Activated CD4-positive, alpha-beta T cell treated with anti-CD3 and anti-CD28 coated beads for 1 hour (primary cell): ENCODE measurements around the gene TBX5.

Experiments used
- DNase-seq: peaks from one replicate; pipeline ENCODE4 v3.0.0-alpha.2; 2020

Gene TBX5

DNA sequence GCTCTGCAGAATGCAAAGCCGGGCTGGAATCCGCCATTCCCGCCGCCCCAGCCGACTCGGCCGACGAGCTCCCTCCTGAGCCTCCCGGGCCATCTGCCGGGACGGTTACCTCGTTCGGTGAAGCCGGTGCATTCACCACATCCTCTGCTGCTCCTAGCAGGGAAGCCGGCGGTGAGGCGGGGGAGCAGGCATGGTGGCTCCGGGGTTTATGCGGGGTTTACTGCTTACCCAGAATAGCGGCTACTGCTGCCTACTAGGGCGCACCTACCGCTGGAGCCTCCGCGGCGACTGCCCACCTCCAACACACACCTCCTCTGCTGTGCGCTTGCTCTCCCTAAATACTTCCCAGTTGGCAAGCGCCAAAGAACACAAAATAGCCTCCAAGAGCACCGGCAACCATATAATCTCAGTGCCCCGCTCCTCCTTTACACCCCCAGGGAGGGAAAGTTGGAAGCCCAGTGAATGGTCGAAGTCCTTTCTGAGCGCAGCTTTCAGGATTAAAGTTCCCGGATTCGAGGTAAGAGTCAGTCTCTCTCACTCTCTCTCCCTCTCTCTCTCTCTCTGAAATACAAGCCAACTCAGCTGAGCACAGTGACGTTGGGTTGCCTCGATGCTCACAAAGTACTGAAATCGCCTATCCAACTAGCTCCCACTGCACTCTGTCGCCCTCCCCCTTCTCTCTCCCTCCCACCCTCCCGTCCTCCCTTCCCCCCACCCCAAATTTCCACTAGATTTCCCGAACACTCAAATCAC, at the start of gene TBX5:
Gene TBX5, minus strand, starts transcription at position 626 of the 753 bp plus-strand sequence. CDS start 2,246 bp downstream, outside the sequence.
- DNase-seq, result no peak

DNA sequence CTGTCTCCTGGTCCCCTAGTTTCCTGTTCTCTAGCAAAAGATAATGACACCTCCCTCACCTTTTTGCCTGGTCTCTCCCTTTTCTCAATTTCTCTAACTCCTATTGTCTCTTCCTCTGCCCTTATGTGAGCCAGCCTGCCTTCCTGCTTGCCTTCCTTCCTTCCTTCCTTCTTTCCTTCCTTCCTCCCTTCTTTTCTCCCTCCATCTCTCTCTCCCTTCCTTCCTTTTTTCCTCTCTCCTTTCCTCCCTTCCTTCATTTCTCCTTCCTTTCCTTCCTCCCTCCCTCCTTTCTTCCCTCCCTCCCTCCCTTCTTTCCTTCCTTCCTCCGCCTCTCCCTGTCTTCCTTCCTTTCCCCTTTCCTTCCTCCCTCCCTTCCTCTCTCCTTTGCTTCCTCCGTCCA, 45.7 kb upstream of the TBX5 start:
- DNase-seq, result no peak

DNA sequence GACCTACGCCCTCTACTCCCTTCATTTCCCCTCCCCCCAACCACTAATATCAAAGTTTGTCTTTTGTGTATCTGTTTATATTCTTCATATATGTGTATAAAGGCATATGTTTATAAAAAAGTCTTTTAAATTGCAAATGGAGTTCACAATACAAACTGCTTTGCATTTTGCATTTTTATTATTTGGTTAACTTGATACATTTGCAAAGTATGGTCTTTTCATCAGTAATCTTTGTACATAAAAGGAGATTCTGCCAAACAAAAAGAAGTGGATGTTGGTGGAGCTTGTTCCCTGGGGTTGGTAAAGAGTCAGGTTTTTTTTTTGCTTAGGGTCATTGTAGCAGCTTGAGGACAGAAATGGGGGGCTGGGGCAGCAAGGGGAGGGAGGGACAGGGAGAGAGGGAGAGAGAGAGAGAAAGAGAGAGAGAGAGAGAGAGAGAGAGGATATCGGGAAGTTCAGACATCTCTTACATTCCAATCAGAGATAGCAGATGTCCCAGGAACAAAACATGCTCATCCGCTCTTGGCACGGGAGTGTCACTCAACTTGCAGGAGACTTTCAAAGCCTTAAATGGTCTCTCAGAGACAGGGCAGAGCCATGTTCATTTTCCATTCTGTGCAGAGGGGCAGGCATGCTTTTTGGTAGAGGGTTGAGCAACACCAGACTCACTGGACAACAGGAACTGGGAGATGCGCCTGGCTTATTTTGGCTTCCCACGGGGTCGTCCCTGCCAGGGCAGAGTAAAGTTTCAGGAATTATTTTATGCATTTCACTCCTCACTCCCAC, 44.8 kb upstream of the TBX5 start:
- DNase-seq, result no peak

DNA sequence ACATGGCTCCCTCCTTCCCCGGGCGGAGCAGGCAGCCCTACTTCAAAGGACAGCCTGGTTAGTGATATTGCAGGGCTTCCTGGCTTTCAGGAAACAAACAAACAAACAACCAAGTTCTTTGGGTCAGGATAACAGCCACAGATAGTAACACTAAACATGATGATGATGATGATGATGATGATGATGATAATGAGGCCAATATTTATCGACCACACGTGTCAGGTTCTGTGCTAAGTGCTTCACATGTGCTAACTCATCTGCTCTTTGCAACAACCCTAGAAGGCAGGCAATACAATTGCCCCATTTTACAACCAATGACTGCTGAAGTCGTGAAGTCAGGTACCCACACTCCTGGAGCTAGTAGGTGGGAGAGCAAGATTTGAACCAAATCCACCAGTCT, 44.1 kb upstream of the TBX5 start:
- DNase-seq, result no peak

DNA sequence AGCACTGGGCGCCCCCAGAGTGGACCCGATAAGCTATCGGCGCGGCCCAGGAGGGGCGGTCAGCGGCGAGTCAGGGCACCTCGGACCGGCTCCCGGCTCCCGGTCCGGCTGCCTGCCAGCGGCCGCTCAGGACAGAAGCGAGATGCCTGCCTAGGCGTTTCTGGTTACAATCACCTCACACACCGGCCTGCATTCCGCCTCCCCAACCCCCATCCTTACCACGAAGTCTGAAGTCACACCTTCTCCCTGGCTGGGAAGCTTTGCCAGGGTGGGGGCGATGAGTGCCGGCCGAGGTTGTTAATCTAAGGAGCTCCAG, 42.6 kb upstream of the TBX5 start:
- DNase-seq, result no peak

DNA sequence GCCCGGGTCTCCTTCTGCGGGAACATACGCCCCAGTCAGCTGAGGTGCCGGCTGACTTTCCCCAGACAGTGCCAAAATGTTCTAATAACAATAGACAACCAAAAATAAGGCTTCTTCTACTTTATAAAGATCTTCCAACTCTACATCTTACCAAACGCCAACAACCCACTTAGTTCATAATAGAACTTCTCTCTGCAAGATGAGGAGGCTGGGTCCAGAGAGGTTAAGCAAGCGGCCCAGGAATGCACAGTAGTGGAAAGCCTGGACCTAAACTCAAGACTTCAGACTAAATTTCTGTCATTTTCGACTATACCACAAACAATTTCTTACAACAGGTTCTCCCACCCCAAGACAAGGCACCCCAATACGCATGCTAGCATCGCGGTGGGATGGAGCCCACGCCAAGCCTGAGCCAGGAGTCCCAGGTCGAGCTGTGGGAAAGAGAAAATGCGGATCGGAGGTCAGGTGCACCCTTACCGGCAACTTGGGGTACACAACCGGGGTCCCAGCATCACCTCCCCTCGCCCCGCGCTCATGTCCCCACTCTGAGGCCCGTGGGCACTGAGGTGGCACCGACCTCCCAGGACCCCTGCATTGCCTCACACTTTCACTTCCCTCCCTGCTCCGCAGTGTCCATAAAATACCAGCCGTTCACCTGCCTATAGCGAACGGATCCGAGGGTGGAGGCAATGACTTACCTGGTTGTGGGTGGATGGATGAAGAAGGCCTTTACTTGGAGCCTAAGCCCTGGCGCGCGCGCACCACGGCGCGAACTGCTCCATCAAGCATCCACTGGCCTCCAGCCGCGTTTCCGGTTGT, 42.1 kb upstream of the TBX5 start:
- no peak for DNase-seq

DNA sequence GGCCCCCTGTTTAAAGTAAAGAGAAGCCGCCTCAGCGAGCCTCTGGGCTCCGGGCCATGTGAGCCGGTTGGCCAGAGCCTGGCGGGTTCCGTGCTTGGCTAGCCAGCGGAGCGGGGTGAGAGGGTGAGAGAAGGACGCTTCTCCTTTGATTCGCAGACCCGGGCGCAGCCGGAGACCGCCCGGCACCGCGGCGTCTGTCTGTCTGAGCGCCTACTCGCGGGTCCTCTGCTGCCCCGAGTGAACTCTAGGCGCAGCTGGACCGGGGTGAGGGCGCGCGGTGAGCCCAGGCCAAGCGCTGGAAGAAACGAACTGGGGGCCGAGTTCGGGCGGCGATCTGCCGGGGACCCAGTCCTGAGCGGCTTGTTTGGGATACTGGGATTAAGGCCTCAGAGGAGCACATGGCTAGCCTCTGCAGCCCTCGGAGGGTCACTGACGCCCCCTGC, 41.4 kb upstream of the TBX5 start:
- DNase-seq, result no peak

DNA sequence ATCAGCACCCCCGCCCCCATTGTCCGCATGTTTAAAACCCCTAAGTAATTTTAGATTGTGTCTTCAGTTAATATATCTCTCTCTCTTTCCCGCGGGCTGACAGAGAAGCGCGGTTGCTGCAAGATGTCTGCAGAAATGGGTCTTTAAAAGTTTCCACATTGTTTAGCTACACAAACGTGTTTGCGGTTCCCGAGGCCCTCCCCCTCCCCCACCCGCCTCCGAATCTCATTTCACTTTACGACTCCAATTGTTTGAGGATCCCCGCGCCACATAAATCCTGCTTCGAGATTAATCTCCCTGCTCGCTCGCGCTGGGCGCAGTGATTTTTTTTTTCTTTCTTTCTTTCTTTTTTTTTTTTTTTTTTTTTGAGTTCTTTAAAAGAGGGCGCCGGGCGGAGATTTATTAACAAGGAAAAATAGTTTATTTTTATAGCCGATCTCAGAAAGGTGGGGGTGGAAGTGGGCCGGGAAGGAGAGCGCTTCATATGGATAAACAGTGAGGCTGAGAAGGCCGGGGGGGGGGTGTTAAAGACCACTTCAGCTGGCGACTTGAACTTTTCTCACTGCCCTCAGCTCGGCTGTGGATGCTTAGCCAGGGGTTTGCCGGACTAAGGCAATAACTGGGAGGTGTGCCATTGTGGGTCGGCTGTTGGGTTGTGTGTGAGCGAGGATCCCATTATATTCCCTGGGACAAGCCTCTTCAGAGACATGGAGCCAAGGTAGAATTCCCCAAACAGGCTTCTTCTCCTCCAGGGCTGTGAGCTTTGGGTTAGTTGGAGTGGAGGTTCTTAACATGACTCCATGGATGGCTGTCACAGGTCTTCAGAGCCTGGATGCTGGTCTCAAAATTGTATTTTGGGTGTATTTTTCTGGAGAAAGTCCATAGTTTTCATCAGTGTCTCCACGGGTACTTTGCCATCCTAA, 39.7 kb upstream of the TBX5 start:
- DNase-seq, result no peak

DNA sequence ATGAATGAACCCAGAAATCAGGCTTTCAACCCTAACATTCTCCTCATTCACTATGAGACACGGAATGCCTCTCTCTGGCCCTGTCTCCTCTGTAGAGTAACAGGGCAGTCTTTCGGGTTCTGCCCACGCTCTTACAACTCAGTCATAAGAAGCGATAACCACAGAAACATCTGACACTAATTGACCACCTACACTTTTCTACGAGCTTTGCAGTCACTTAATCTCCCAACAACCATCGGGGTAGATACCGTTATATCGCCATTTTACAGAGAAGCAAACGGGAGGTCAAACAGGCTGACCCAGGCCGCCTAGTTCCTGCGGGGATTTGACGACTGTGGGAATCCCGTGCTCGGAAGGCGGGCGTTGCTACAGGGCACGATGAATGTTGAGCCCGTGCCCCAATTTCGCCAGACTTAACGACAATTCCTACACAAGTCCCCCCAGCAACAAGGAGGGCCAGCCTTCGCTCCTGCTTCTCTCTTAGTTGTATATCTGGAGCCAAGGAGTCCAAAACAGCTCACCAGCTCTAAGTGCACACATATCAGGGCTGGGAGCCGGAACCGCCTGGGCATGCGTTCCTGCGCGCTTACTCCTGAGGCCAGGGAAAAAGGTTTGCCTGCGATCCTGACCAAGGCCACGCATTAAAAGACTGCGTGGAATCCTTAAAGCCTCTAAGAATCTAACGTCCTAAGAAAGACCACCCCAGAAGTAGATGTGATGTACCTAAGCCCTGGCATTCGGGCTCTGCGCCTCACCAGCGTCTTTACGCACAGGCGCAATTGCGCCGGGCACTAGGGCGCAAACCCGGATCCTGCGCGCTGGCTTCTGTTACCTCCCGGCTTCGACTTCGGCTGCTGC, 38.7 kb upstream of the TBX5 start:
- no peak for DNase-seq

DNA sequence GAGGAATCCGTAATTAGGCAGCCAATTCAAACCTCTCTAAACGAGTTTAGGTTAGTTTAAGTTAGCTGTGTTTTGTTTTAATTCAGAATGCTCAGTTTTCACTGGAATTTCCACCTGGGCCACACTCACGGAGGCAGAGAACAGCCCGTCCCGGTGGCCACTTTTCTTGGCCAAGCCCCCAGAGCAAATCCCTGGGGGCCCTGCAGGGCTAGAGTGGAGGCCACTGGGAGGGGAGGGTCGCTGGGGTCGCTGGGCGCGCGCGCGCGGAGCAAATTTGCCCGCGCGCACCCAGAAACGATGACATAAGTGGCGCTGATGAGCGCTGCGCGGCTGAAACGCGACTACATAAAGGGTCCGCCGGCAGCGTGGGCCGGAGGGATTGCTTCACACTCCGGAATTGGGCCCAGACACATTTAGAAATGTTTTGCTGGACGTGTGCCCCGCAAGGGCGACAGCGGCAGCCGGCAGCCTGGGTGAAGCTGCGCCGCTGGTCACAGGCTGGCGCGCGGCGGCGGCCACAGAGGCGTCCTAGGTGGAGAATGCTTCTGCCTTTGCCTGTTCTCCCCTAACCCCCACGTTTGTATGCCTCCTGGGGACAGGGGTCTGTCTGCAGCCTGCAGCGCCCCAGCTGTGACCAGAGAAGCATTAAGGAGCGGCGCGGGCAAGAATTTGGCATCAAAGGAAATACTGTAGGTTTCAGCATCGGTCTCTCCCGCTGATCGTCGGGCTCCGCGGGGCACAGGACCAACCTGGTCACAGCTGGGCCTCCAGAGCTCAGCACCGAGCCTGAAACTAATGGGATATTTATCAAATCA, 37.9 kb upstream of the TBX5 start:
- no peak for DNase-seq

DNA sequence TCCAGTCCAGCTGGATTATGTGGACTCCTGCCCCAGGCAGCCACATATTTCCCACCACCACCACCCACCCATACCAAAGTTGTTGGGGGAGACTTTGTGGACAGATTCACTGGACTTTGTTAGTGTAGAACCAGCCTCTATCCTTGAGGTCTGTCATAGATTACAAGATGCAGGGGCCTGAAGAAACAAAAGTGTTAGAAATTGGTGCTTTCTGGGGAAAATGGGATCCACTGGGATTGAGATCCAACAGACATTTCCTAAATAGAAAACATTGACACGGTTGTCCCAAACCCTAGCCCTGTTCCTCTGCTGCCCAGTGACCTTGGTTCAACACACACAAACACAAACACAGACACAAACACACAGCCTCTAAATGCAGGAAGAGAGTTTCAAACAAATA, 36.6 kb upstream of the TBX5 start:
- DNase-seq, result no peak

DNA sequence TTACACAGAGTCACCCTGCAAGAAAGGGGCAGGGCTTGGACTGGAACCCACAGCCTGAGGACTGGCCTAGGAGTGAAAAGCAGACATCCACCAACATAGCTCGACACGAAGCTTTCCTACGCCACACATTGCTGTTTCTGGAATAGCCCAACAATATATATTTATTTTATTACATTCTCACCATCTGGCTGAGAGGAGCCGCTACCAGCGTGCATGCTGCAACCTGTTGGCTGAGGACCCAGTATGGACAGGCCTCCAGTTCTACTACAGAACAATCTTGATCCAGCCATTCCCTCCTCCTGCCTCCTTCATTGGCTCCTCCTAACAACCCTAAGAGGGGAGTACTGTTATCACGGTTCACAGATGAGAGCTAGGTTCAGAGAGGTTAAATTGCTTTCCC, 35.6 kb upstream of the TBX5 start:
- no peak for DNase-seq

DNA sequence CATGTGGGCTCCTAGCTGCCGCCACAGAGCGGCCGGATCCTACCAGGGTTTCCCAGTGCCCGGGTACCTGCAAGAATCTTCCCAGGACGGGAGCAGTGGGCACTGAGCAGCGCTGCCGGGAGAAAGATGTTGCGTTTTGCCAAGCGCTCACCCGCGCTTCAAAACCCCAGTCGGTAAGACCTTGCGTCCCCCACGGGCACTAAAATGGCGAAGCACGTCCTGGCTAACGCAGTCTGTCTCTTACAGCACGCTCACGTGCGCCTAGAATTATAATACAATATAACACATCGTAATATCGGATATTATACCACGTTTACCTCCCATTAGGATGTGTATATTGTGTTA, 35.1 kb upstream of the TBX5 start:
- DNase-seq, result no peak

DNA sequence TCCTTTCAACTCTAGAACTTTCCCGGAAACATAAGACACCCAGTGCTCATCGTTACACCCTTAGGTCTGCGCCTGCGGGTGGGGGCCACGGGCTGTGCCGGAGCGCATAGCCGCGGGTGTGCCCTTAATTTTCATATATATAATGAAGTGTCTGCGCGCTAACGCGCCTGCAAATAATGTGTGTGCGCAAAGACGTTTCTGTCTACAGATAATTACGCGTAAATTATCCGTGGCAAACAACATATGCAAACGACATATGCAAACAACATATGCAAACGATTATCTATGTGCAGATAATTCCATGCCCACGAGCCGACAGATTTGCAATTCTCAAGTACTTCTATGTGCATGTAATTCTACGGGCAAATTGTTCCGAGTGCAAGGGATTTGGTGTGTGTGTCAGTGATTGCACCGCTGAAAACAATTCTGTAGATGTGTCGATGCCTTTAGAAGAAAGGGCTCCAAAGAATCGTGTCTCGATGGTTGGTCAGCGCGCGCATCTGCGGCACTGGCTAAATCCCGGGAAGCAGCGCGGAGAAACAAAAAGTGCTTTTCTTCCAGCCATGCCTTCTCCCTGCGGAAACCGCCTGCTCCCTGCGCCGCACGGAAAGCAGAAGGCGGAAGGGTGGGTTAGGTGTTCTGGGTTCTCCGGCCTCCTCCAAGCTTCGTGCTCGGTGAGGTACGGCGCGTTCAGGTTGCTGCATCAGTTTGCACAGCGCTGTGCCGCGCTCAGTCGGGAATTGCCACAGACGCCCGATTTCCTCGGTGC, 34.5 kb upstream of the TBX5 start:
- no peak for DNase-seq

DNA sequence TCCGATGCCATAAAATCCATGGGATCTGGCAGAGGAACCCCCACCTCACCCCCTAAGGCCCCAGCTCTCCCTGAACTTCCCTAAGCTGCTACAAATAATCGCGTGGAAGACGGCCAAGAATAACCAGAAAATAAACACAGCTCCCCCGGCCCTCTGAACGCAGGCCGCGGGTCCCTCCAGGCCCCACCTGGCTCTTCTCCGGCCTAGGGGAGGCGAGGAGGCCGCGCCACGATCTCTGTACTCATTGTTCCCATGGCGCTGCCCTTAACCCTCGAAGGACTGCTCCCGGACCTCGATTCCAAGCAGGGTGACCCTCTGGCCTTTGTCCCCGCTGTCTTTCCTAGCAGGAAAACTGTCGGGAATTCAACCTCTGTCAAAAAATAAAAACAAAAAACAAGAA, 33.9 kb upstream of the TBX5 start:
- no peak for DNase-seq

DNA sequence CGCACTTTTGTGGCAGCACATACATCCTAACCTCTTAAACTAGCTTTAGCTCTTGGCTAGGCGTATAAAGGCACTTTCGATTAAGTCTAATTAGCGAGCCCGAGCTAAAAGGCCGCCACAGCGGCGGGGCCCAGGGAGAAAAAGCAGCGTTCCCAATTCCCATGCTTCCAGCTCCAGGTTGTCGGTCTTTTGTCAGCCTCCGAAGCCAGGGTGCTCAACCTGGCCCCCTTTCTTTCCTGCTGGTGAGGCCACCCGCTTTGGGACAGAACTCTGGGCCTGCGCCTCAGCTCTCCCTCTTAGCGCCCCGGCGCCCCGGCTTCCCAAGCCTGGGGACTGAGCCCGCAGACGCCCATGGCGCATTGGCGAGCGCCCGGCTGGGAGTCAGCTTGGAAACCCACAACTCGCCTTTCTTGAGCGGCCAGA, 33.3 kb upstream of the TBX5 start:
- DNase-seq, result no peak

DNA sequence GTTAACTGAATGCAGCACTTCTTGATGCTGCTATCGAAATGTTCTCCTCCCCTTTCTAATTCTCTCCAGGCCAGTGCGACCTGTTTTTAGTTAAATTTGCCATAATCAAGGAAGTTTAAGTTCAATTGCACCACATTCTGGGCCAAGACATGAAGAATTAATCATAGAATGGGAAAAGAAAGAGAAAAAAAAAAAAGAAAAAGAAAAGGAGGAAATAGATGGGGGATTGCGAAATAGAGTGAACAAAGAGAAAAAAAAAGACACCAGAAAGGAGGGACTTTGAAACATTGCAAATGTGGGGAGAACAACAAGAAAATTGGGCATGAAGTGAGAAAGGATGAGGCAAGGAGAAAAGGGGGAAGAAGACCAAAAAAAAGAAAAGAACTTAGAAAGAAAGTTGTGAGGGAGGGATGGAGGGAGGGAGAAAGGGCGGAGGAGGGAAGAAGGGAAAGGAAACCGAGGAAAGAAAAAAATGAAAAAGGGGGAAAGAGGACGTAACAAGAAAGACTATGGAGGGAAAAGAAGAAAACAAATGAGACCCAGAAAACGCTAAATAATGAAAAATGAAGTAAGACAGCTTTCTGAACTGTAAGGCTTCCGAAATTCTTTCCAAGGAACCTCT, 32.8 kb upstream of the TBX5 start:
- no peak for DNase-seq

DNA sequence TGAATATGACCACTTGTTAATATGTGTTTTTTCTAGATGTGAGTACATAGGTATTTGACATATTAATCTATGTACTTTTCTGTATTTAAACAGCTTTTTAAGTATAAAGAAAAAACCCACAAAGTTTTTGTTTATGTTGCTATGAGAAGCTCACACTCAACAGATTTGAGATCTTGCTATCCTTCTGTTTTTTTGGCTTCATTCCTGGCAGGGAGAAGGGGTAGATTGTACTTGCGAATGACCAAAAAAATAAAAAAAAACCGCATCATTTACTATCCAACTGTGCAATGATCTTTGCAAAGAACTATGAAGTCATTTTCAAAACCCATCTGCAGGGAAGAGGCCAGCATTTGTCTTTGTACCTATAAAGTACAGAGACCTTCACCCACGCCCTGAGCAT, 28.4 kb upstream of the TBX5 start:
- DNase-seq, result no peak

DNA sequence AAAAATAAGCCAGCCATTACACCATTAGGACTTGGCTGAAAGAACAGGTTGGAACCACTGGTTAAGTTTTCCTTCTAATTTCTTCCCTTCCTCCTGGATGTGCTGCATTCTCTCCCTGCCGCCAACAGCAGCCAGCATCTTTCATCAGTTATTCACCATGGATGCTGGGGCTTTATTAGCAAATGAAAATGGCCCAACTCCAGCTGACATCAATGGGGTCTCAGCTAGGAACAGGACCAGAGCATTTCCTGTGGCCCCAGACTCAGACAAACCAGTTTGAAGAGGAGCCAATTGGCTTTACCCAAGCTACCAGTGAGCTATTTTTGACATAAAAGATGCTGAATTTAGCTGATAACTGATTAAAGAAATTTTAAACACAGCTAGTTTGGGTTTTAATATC, 26.0 kb upstream of the TBX5 start:
- no peak for DNase-seq

DNA sequence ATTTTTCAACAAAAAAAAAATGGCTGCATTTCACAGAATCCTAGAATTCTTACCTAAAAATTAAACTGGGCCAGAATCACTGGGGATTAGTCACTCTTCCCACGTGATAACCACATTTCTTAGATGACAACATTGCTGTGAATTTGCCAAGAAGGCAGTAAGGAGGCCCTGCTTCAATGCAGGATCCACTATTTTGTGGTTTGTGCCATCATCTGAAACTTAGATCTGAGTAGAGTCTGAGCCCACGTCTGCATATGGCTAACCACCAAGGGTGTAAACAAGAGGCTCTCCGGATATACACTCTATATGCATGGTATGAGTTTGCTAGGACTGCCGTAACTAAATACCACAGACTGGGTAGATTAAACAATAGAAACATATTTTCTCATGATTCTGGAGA, 24.4 kb upstream of the TBX5 start:
- DNase-seq, result no peak
